Measurements from ENCODE around the gene SERPIND1. TPM values are rescaled to one million over a fixed set of nuclear protein-coding genes. Genes with fewer than 3 reads are reported as not detected.

SERPIND1 gene, protein sequence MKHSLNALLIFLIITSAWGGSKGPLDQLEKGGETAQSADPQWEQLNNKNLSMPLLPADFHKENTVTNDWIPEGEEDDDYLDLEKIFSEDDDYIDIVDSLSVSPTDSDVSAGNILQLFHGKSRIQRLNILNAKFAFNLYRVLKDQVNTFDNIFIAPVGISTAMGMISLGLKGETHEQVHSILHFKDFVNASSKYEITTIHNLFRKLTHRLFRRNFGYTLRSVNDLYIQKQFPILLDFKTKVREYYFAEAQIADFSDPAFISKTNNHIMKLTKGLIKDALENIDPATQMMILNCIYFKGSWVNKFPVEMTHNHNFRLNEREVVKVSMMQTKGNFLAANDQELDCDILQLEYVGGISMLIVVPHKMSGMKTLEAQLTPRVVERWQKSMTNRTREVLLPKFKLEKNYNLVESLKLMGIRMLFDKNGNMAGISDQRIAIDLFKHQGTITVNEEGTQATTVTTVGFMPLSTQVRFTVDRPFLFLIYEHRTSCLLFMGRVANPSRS
- not detected for polyA plus RNA-seq (2012; ENCODE audit: insufficient read length, low read depth)

DNA sequence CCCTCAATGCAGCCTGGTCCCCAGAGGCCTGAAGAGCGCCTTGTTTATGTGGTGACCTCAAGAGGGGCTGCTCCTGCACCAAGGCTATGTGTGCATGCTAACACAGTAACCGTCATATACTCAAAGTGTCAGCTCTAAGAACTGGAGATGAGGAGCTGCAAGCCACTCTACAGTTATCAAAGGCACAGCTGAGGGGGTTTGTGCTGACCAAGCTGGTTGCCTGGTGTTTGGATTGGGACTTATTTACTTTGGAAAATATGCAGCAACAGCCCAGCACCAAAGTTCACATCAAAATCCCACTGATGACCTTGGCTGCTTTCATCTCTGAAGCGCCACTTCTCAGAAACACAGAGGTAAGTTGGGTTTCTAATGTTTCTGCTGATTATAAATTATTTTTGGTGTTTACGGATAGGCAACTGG is at the start of gene SERPIND1:
TSS of gene SERPIND1 (plus strand) at position 321 of the 420 bp plus-strand sequence. CDS start 5,200 bp downstream, outside the sequence.
- no peak for TF ChIP-seq TAF1 (IDR thresholded peaks at IDR 0.05; ENCODE audit: borderline replicate concordance, insufficient read depth, low read length)
- TF ChIP-seq FOXP2 (optimal IDR thresholded peaks at IDR 0.05; ENCODE audit: borderline replicate concordance, extremely low read depth, extremely low read length, insufficient read depth) = no peak
- TF ChIP-seq SIN3A (IDR thresholded peaks at IDR 0.05; ENCODE audit: borderline replicate concordance, insufficient read depth, low read length) = no peak
- TF ChIP-seq POLR2AphosphoS5 (IDR thresholded peaks at IDR 0.05; ENCODE audit: low read depth, low read length) = no peak
- TF ChIP-seq, protein P1, sequence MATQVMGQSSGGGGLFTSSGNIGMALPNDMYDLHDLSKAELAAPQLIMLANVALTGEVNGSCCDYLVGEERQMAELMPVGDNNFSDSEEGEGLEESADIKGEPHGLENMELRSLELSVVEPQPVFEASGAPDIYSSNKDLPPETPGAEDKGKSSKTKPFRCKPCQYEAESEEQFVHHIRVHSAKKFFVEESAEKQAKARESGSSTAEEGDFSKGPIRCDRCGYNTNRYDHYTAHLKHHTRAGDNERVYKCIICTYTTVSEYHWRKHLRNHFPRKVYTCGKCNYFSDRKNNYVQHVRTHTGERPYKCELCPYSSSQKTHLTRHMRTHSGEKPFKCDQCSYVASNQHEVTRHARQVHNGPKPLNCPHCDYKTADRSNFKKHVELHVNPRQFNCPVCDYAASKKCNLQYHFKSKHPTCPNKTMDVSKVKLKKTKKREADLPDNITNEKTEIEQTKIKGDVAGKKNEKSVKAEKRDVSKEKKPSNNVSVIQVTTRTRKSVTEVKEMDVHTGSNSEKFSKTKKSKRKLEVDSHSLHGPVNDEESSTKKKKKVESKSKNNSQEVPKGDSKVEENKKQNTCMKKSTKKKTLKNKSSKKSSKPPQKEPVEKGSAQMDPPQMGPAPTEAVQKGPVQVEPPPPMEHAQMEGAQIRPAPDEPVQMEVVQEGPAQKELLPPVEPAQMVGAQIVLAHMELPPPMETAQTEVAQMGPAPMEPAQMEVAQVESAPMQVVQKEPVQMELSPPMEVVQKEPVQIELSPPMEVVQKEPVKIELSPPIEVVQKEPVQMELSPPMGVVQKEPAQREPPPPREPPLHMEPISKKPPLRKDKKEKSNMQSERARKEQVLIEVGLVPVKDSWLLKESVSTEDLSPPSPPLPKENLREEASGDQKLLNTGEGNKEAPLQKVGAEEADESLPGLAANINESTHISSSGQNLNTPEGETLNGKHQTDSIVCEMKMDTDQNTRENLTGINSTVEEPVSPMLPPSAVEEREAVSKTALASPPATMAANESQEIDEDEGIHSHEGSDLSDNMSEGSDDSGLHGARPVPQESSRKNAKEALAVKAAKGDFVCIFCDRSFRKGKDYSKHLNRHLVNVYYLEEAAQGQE (IDR thresholded peaks at IDR 0.05; ENCODE audit: insufficient read depth in 1 of 2, low read depth in 2 of 2, low read length in 2 of 2) = no peak

DNA sequence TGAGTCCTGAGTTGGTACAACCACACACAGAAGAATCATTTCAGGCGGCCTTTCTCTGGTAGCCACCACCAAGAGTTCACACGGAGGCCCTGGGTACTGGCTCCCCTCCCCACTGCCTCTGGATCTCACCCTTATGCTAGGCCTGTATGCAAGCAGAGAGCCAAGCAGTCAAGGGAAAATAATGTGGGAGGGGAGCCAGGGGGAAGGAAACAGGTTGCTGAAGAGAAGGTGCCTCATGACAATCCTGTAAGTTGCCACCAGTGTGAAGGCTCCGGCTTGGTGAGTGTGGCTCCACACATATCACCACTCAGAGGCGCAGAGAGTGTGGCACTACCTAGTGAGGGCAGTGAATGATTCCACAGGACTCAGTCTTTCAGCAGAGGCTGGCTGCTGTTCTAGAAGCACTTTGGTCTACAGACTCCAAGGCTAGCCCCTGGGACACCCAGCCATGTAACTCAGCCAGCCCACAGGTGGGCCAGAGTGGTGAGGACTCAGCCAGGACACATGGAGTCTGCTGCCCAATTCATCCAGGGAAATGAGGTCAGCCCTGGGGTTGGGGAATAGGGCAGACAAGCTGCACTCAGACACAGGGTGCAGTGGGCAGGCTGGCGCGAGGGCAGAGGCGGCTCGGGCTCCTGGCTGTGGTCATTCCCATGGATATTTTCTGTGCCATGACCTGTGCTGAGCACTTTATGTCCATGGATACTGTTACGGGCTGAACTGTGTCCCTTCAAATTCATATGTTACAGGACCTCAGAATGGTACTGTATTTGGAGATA is 49.0 kb upstream of the SERPIND1 start:
- TF ChIP-seq SIN3A (IDR thresholded peaks at IDR 0.05; ENCODE audit: borderline replicate concordance, insufficient read depth, low read length) (no peak), POLR2AphosphoS5 (IDR thresholded peaks at IDR 0.05; ENCODE audit: low read depth, low read length) (no peak), FOXP2 (optimal IDR thresholded peaks at IDR 0.05; ENCODE audit: borderline replicate concordance, extremely low read depth, extremely low read length, insufficient read depth) (no peak), TAF1 (IDR thresholded peaks at IDR 0.05; ENCODE audit: borderline replicate concordance, insufficient read depth, low read length) (no peak)
- TF ChIP-seq, protein P1 (IDR thresholded peaks at IDR 0.05; ENCODE audit: insufficient read depth in 1 of 2, low read depth in 2 of 2, low read length in 2 of 2) = no peak

DNA sequence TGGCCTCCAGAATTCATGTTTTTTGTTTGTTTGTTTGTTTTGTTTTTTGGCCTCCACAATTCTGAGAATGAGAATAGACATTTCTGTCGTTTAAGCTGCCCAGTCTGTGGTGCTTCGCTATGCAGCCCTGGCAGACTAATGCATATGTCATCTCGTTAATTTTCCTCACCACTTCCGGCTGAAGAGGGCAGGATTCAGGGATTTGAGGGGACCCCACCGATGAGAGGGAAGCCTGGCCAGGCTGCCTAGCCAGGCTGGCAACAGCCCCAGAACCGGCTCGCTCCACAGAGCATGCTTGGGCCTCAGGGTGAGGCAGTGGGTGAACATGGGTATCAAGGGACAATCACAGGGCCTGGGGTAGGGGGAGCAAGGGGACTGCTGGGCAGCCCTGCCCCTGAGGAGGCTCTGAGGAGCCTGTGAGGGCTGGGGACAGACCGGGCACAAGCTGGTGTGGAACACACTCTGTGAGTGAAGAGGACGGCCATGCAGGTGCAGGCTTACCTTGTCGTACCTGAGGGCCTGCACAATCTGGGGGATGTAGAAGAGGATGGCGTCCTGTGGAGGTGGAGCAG is 47.8 kb upstream of the SERPIND1 start:
- TF ChIP-seq FOXP2 (optimal IDR thresholded peaks at IDR 0.05; ENCODE audit: borderline replicate concordance, extremely low read depth, extremely low read length, insufficient read depth) (no peak), TAF1 (IDR thresholded peaks at IDR 0.05; ENCODE audit: borderline replicate concordance, insufficient read depth, low read length) (no peak), POLR2AphosphoS5 (IDR thresholded peaks at IDR 0.05; ENCODE audit: low read depth, low read length) (no peak), SIN3A (IDR thresholded peaks at IDR 0.05; ENCODE audit: borderline replicate concordance, insufficient read depth, low read length) (no peak)
- TF ChIP-seq, protein P1 (IDR thresholded peaks at IDR 0.05; ENCODE audit: insufficient read depth in 1 of 2, low read depth in 2 of 2, low read length in 2 of 2) = no peak

DNA sequence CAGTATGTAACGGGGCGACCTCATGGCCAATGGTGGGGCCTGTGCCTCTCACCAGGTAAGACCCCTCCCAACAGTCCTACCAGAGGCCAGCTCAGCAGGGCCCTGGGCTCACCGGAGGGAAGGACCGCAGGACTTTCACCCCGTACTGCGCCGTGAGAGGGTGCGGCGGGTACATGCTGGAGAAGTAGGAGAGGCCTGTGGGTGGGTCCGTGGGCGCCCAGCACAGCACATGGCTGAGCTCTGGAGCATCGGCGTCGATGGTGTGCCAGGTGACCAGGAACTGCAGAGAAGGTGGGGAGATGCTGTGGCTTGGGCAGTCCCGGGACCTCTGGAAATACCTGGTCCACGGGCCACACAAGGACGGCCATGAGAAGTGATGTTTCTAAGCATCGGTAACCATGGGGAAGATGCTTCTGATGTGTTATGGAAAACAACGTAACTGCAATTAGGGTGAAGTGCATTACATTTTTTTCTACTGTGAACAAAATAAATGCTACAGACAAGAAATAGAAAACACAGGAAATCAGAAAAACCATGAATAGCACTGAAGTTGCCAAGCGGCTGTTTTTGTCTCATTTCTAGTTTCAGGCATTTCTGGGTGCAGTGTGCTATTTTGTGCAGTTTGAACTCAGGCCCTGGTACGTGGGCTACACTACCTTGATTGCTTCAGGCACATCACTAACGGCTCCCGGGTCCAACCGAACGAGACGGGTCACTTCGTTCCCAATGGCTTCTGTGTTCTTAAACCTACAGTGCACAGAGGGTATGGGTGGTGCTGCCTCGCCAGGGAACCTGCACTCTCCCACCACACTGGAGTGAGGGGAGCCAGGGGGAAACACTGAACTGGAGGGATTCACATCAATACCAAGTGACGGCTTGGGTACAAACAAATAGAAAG is 46.5 kb upstream of the SERPIND1 start:
- TF ChIP-seq POLR2AphosphoS5 (IDR thresholded peaks at IDR 0.05; ENCODE audit: low read depth, low read length) = no peak

All from PFSK-1 (cell line).